ENCODE results near the gene EEFSEC.
"Not testable (repeated sequence)": the region's sequence is repeated elsewhere in the genome, so short reads cannot be mapped to it uniquely, and the experiment has no call there.

EEFSEC gene

GRCh38 chr3:128154354-128154753, 1.1 kb downstream of the EEFSEC start:
- DNase-seq = not testable (repeated sequence)

DNA sequence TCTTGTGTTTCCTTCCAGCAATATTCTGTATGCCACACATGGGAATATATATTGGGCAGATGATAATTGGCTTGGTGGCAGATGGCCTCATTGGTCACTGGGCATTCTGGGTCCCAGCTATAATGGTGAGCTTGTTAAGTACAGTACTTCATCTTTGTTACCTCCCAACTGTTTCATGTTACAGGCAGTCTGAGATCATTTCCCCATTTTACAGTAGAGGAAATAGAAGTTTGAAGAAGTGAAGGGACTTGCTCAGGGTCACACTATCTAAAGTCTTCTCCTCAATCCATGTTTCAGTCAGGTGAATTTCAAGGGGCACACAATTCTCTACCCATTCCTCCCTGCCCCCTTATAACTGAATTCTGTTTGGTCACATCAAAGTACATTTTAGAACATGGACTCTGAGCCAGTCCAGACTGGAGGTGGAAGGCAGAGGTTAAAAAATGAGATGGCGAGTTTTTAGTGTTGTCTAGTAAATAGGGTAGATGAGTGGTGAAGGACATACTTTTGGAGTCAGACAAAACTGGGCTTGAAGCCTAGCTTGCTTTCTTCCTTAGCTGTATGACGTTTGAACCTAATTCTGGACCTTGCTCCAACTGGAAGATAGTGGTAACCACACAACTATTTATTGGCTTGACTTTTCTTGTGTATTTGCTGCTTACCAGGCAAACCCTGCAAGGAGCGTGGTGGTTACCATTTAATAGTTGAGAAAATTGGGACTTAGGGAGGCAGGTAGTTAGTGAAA, 2.5 kb downstream of the EEFSEC start:
- no peak for DNase-seq

- DNase-seq = no peak
Observed at GRCh38 chr3:128160661-128161060, 7.4 kb downstream of the EEFSEC start.

GRCh38 chr3:128163432-128163831, 10.2 kb downstream of the EEFSEC start:
- DNase-seq = no peak

DNA sequence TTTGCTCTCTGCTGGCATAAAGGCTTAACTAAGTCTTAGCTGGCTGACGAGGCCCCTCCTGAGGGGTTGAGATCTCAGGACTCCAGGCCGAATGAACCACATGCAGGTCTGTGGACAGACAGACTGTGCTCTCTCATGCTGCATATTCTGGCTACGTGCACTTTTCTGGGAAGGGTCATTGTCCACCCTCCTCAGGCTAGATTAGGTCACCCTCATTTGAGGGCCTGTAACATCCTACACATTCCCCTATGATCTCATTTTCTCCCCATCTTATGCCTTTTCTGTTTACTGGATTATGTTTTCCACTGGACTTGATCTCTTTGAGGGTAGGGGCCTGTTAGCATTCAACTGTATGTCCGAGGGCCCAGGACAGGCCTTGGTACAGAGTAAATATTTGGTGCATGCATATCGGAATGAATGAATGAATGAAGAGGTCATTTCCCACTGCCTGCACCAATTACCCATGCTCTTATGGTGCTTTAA, 13.7 kb downstream of the EEFSEC start:
- DNase-seq = no peak

GRCh38 chr3:128167646-128167972, 14.3 kb downstream of the EEFSEC start:
- no peak for DNase-seq

GRCh38 chr3:128167973-128168674, 14.8 kb downstream of the EEFSEC start:
- peak; percentile 64 for DNase-seq

DNA sequence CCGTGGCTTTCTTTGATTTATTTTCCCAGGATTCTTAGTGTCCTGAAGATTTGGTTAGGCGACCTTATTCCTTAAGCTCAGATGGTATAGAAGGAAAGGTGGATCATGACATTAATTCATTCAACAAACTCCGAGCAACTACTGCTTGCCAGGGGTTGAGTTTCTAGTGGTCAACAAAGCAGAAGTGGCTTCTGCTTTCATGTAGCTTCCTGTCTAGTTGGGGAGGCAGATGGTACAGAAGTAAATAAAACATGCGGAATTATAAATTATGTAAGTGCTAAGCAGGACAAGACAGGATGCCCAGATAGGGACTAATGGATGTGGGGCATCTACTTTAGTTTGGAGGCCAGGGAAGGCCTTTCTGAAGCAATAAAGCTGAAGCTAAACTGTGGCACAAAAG, 15.6 kb downstream of the EEFSEC start:
- DNase-seq = no peak

GRCh38 chr3:128170866-128171516, 17.7 kb downstream of the EEFSEC start:
- peak; percentile 69 for DNase-seq

- DNase-seq = no peak
Observed at GRCh38 chr3:128173200-128173599, 19.9 kb downstream of the EEFSEC start.

DNA sequence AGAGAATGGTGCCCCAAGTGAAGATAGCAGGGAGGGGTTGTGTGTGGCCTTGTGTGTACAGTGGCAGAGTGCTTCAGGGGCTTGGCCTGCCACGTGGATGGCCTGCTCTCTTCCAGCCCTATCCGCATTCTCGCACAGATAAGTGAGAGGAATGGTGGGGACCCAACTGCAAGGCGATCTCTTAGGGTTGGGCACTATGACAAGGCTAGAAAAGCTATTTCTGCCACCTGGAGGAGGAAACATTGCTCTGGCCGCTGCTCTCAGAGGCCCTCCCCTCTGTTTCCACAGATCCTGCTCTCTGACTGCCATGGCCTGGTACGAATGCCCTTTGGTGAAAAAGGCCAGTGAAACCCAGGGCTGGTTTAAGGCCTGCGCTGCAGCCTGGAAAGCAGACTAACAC, 20.6 kb downstream of the EEFSEC start:
- DNase-seq = no peak

DNA sequence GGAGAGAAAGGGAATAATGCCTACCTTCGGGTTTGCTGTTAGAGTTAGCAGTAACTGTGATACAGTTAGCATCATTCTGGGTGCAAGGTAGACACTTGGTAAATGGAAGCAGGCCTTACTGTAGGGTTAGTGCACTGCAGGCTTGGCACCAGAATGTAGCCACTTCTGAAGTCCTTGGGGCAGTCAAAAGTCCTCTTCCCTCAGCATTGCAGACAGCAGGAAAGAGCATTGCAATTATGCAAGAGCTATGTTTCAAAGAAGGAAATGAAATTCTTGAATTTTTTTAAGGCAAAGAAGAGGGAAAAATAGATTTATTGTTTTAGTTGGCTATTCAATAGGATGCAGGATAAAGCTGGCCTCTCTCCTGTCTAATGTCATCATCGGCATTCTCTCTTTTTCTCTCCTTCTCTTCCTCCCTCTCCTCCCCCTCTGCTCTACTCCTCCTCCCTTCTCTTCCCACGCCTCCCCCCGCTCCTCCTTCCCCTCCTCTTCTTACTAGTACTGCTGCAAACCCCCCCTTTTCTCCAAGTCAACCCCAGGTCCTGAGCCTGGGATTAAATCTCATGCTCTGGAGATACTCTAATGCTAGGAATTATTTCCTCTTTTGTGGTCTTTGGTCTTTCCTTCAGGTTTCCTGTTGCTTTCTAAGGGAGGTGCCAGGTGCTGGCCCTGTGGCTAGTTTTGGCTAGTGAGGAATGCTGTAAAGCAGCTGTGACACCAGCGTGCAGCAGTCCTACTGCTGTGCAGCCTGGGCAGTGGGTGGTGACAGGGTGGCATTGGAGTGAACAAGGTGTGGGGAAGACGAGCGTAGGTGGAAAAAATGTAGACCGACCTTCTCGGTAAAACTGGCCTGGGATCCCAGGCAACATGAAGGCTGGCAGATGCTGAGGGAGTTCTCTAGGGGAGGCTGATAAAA, 21.7 kb downstream of the EEFSEC start:
- no peak for DNase-seq

DNA sequence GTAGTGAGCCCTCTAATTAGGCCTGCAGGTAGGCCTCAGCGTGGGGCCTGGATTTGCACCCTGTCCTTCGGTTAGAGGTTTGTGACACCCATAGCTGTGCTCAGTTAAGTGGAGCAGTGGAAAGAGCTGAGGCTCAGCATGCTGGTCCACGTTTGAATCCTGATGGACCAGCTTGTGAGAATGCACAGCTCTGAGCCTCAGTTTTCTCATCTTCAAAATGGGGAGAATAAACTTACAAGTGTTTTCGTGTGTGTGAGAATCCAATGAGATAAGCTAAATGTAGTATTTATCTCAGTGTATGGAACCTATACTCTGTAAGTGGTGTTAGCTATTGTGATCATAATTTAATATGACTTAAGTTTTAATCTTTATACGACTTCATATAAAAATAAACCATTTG, 22.5 kb downstream of the EEFSEC start:
- no peak for DNase-seq

GRCh38 chr3:128176276-128176833, 23.1 kb downstream of the EEFSEC start:
- DNase-seq = no peak

GRCh38 chr3:128177865-128178264, 24.6 kb downstream of the EEFSEC start:
- DNase-seq = no peak

GRCh38 chr3:128178782-128179483, 25.7 kb downstream of the EEFSEC start:
- no peak for DNase-seq

DNA sequence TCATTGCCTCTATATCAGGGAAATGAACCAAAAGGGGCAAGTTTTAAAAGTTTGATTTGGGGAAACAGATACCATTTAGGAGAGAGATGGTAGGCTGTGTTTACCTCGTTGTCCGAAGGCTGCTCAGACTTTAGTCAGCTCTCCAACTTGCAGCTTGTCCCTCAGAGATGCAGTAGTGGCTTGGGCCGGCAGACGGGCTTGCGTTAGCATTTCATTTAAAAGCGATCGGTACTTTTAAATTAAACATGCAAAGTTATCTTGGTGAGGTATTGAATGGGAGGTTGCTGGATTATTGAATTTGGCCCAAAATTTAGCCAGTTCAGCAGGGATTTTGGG, 26.2 kb downstream of the EEFSEC start:
- no peak for DNase-seq

DNA sequence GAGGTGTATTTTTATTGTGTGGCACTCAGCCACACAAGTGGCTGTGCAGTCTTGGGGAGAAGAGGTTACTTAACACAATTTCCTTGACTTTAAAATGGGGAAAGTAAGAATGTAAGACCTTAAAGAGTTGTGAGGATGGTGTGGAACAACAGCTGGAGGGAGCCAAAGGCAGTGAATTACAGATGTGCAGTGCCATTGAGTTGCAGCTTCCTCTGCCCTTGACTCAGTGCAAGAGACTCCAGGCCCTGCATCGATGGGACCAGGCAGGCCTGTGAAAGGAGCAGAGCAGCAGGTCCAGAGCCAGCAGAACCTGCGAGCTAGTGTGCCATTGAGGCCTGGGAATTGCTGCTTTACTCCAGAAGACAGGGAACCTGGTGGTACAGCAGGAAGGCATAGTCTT, 27.2 kb downstream of the EEFSEC start:
- DNase-seq = no peak

DNA sequence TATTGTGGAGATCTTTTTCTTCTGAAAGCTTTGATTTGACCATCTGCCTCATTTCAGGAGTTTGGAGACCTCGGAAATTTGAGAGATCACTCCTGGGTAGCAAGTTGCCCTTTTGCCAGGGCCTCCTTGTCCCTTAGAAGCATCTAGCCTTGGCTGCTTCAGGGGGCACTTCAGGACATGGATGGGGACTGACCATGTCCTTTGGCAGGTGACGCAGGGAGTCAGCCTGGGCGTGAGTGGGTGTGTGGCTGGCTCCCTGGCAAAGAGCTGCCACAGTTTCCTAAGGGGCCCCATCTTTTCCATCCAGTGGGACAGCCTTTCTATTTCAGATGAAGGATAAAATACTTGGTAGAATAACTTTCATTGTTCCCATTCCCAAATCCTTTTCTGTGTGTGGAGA, 27.6 kb downstream of the EEFSEC start:
- DNase-seq = no peak

GRCh38 chr3:128182656-128183055, 29.4 kb downstream of the EEFSEC start:
- no peak for DNase-seq

GRCh38 chr3:128185630-128186447, 32.6 kb downstream of the EEFSEC start:
- DNase-seq = no peak

All from retina (tissue), 1 donor.